Natural killer cell treated with Interleukin-12 subunit alpha and Interleukin-12 subunit beta and Interleukin-15 and Interleukin-18, amount 100 ng/mL, for 72 hours (primary cell): ENCODE measurements around the gene KLF3. TPM values are rescaled to one million over a fixed set of nuclear protein-coding genes. Genes with fewer than 3 reads are reported as not detected.
A peak's percentile ranks its signal among the peaks of the same experiment; 100 is the strongest.

Experiments used
- ATAC-seq, 2 donors: fragments of 150-1000 bp; cut with Tn5 transposase in 1 of 2; sonication (Bioruptor Pico), chemical (Tn5 transposase) in 1 of 2; 2 replicates each; pipeline ENCODE4 v1.10.0; 2021
- DNase-seq: peaks from one replicate; pipeline ENCODE4 v3.0.0; 2022; ENCODE audit warnings: low spot score
- H3K27ac Mint-ChIP-seq, 2 donors: 1 replicate in 1 of 2; 2 replicates in 1 of 2; pipeline ENCODE4 v1.8.0; 2022; ENCODE audit warnings: mixed read lengths in 2 of 2, mild to moderate bottlenecking in 1 of 2, moderate library complexity in 1 of 2
- H3K27me3 Mint-ChIP-seq, 2 donors: 1 replicate in 1 of 2; 2 replicates in 1 of 2; pipeline ENCODE4 v1.8.0; 2022; ENCODE audit warnings: mixed read lengths in 2 of 2
- H3K36me3 Mint-ChIP-seq: one replicate; pipeline ENCODE4 v1.8.0; 2022; ENCODE audit warnings: mixed read lengths
- H3K4me1 Mint-ChIP-seq, 2 donors: 1 replicate in 1 of 2; 2 replicates in 1 of 2; pipeline ENCODE4 v1.8.0; 2022; ENCODE audit warnings: low read depth in 2 of 2, mixed read lengths in 2 of 2, mild to moderate bottlenecking in 1 of 2
- H3K4me3 Mint-ChIP-seq: one replicate; pipeline ENCODE4 v1.8.0; 2022; ENCODE audit warnings: mixed read lengths
- H3K9me3 Mint-ChIP-seq: 2 replicates; pipeline ENCODE4 v1.8.0; 2022; ENCODE audit warnings: mixed read lengths
- total RNA-seq, 2 donors: library from RNA; stranded (reverse); gene quantifications; one replicate each; pipeline ENCODE4 v1.2.3, GENCODE V29; 2022

The KLF3 gene
- total RNA-seq, 2 donors from 2014 or later = 68.6 to 68.9 TPM

GRCh38 chr4:38684951-38685844 lies 21.2 kb downstream of the KLF3 start:
- peak overlapping the region; percentile 79 to 87 for H3K27ac Mint-ChIP-seq
- H3K4me1 Mint-ChIP-seq = peaks cover 57 to 72% of the 10 kb centered on the region in 2 donors
- DNase-seq (no peak), ATAC-seq (no peak)
- no peaks in the 10 kb centered on the region for H3K27me3 Mint-ChIP-seq
- H3K4me3 Mint-ChIP-seq = peak overlapping the region; percentile 56
- peaks cover 23% of the 10 kb centered on the region for H3K36me3 Mint-ChIP-seq
- no peaks in the 10 kb centered on the region for H3K9me3 Mint-ChIP-seq

GRCh38 chr4:38686682-38687081 lies 22.7 kb downstream of the KLF3 start:
- DNase-seq = no peak

GRCh38 chr4:38687571-38688011 lies 23.6 kb downstream of the KLF3 start:
- DNase-seq (no peak), ATAC-seq (peak; percentile 70 to 91)
- peaks cover 27% of the 10 kb centered on the region for H3K36me3 Mint-ChIP-seq
- peak overlapping the region; percentile 67 to 77 for H3K27ac Mint-ChIP-seq
- H3K27me3 Mint-ChIP-seq = no peaks in the 10 kb centered on the region
- H3K4me1 Mint-ChIP-seq = peaks cover 52 to 70% of the 10 kb centered on the region in 2 donors
- no peaks in the 10 kb centered on the region for H3K9me3 Mint-ChIP-seq
- peak overlapping the region; percentile 54 for H3K4me3 Mint-ChIP-seq

More at GRCh38 chr4:38686682-38687081, 22.7 kb downstream of the KLF3 start:
- no peaks in the 10 kb centered on the region for H3K9me3 Mint-ChIP-seq
- no peak overlapping the region for H3K4me3 Mint-ChIP-seq
- peak overlapping the region in 1 of 2 donors; percentile 87 for H3K27ac Mint-ChIP-seq
- H3K27me3 Mint-ChIP-seq = no peaks in the 10 kb centered on the region
- H3K4me1 Mint-ChIP-seq = peaks cover 56 to 72% of the 10 kb centered on the region in 2 donors
- peaks cover 28% of the 10 kb centered on the region for H3K36me3 Mint-ChIP-seq
- no peak for ATAC-seq

GRCh38 chr4:38688676-38689355 lies 24.8 kb downstream of the KLF3 start:
- Mint-ChIP-seq H3K36me3 (peaks cover 33% of the 10 kb centered on the region), H3K9me3 (no peaks in the 10 kb centered on the region), H3K27me3 (no peaks in the 10 kb centered on the region), H3K4me1 (peaks cover 56 to 70% of the 10 kb centered on the region in 2 donors), H3K4me3 (no peak overlapping the region), H3K27ac (peak overlapping the region; percentile 67 to 77)
- ATAC-seq (no peak), DNase-seq (no peak)

GRCh38 chr4:38691251-38692008 lies 27.4 kb downstream of the KLF3 start:
- H3K4me1 Mint-ChIP-seq = peaks cover 51 to 66% of the 10 kb centered on the region in 2 donors
- ATAC-seq (no peak), DNase-seq (no peak)
- H3K27me3 Mint-ChIP-seq = no peaks in the 10 kb centered on the region
- peak overlapping the region in 1 of 2 donors; percentile 26 for H3K27ac Mint-ChIP-seq
- peaks cover 55% of the 10 kb centered on the region for H3K36me3 Mint-ChIP-seq
- no peaks in the 10 kb centered on the region for H3K9me3 Mint-ChIP-seq
- no peak overlapping the region for H3K4me3 Mint-ChIP-seq

GRCh38 chr4:38692421-38692820 lies 28.4 kb downstream of the KLF3 start:
- DNase-seq (no peak), ATAC-seq (no peak)
- H3K27me3 Mint-ChIP-seq = no peaks in the 10 kb centered on the region
- H3K9me3 Mint-ChIP-seq = no peaks in the 10 kb centered on the region
- H3K4me1 Mint-ChIP-seq = peaks cover 45 to 56% of the 10 kb centered on the region in 2 donors
- H3K36me3 Mint-ChIP-seq = peaks cover 61% of the 10 kb centered on the region
- H3K4me3 Mint-ChIP-seq = no peak overlapping the region
- no peak overlapping the region for H3K27ac Mint-ChIP-seq

- peak overlapping the region; percentile 76 to 93 for H3K27ac Mint-ChIP-seq
- peak; percentile 53 to 72 for ATAC-seq
Measured at GRCh38 chr4:38693569-38693968, 29.6 kb downstream of the KLF3 start.

GRCh38 chr4:38694330-38694729 lies 30.3 kb downstream of the KLF3 start:
- Mint-ChIP-seq H3K27me3 (no peaks in the 10 kb centered on the region), H3K27ac (peak overlapping the region; percentile 76 to 93), H3K36me3 (peaks cover 65% of the 10 kb centered on the region), H3K9me3 (no peaks in the 10 kb centered on the region), H3K4me3 (no peak overlapping the region), H3K4me1 (peaks cover 37% of the 10 kb centered on the region in 2 donors)
- no peak for DNase-seq
- ATAC-seq = no peak

More at GRCh38 chr4:38693569-38693968, 29.6 kb downstream of the KLF3 start:
- peak overlapping the region; percentile 45 for H3K4me3 Mint-ChIP-seq
- no peaks in the 10 kb centered on the region for H3K27me3 Mint-ChIP-seq
- DNase-seq = no peak
- peaks cover 38 to 45% of the 10 kb centered on the region in 2 donors for H3K4me1 Mint-ChIP-seq
- H3K9me3 Mint-ChIP-seq = no peaks in the 10 kb centered on the region
- peaks cover 68% of the 10 kb centered on the region for H3K36me3 Mint-ChIP-seq

GRCh38 chr4:38695809-38696208 lies 31.8 kb downstream of the KLF3 start:
- no peak overlapping the region for H3K4me3 Mint-ChIP-seq
- no peaks in the 10 kb centered on the region for H3K9me3 Mint-ChIP-seq
- DNase-seq (no peak), ATAC-seq (no peak)
- H3K27ac Mint-ChIP-seq = peak overlapping the region; percentile 61 to 64
- peaks cover 27 to 32% of the 10 kb centered on the region in 2 donors for H3K4me1 Mint-ChIP-seq
- H3K36me3 Mint-ChIP-seq = peaks cover 53% of the 10 kb centered on the region
- no peaks in the 10 kb centered on the region for H3K27me3 Mint-ChIP-seq

- no peaks in the 10 kb centered on the region for H3K9me3 Mint-ChIP-seq
- peaks cover 27 to 32% of the 10 kb centered on the region in 2 donors for H3K4me1 Mint-ChIP-seq
- H3K27ac Mint-ChIP-seq = peak overlapping the region; percentile 7 to 8
- ATAC-seq = no peak
- H3K36me3 Mint-ChIP-seq = peaks cover 47% of the 10 kb centered on the region
- no peak for DNase-seq
- H3K27me3 Mint-ChIP-seq = no peaks in the 10 kb centered on the region
- H3K4me3 Mint-ChIP-seq = no peak overlapping the region
Measured at GRCh38 chr4:38696697-38697096, 32.7 kb downstream of the KLF3 start.

GRCh38 chr4:38698176-38698575 lies 34.2 kb downstream of the KLF3 start:
- no peak for DNase-seq
- Mint-ChIP-seq H3K36me3 (peaks cover 47% of the 10 kb centered on the region), H3K9me3 (no peaks in the 10 kb centered on the region), H3K27ac (no peak overlapping the region), H3K4me3 (no peak overlapping the region), H3K4me1 (peaks cover 26 to 33% of the 10 kb centered on the region in 2 donors), H3K27me3 (no peaks in the 10 kb centered on the region)
- no peak for ATAC-seq

- Mint-ChIP-seq H3K27me3 (no peaks in the 10 kb centered on the region), H3K4me3 (no peak overlapping the region), H3K9me3 (no peaks in the 10 kb centered on the region), H3K27ac (no peak overlapping the region), H3K4me1 (peaks cover 27 to 30% of the 10 kb centered on the region in 2 donors), H3K36me3 (peaks cover 38% of the 10 kb centered on the region)
- ATAC-seq (no peak), DNase-seq (no peak)
Measured at GRCh38 chr4:38699112-38699511, 35.1 kb downstream of the KLF3 start.

GRCh38 chr4:38703635-38704034 lies 39.6 kb downstream of the KLF3 start:
- ATAC-seq (no peak), DNase-seq (no peak)
- Mint-ChIP-seq H3K4me1 (peaks cover 22 to 44% of the 10 kb centered on the region in 2 donors), H3K27ac (peak overlapping the region; percentile 41 to 42), H3K9me3 (no peaks in the 10 kb centered on the region), H3K4me3 (no peak overlapping the region), H3K36me3 (peaks cover 6% of the 10 kb centered on the region), H3K27me3 (no peaks in the 10 kb centered on the region)
